IMR-90 (cell line): ENCODE data around the gene ORC1. TPM values are rescaled to one million over a fixed set of nuclear protein-coding genes. Genes with fewer than 3 reads are reported as not detected.

ENCODE experiments used
- ATAC-seq: fragments of 200-7000 bp; cut with Tn5 transposase; 2 replicates; pipeline ENCODE4 v1.9.1; 2020; ENCODE audit warnings: low read depth, mild to moderate bottlenecking, moderate library complexity
- BruUV-seq: library from RNA; stranded (reverse); fragments of 400-500 nt; replicated peaks from 2 replicates; lab custom pipeline; 2021; lab: Mats Ljungman, UMichigan
- CTCF ChIA-PET: fragments of 300-600 bp; formaldehyde crosslinking; extraction: SDS; loops from one replicate; lab custom pipeline; 2021; ENCODE audit warnings: antibody characterized with exemption; lab: Yijun Ruan, JAX
- POLR2A ChIA-PET: fragments of 300-600 bp; sonication (Branson Sonifier 250); formaldehyde crosslinking; loops from one replicate; lab custom pipeline; 2022; ENCODE audit warnings: antibody characterized with exemption; ENCODE audit not compliant: unreplicated experiment; lab: Charles Lee
- DNase-seq: peaks from one replicate; pipeline ENCODE4 v3.0.0; 2013
- H2AFZ ChIP-seq: replicated peaks from 2 replicates; pipeline ENCODE3; 2013; ENCODE audit warnings: low read length, mild to moderate bottlenecking; ENCODE audit not compliant: poor library complexity
- H2AK5ac ChIP-seq: 2 replicates; pipeline ENCODE4 v1.6.1; 2013; ENCODE audit warnings: low read depth, low read length, inconsistent platforms
- H2AK9ac ChIP-seq: replicated peaks from 2 replicates; pipeline ENCODE3; 2013; ENCODE audit warnings: mild to moderate bottlenecking, low read depth, low read length, moderate library complexity; ENCODE audit not compliant: poor library complexity
- H2BK120ac ChIP-seq: 2 replicates; pipeline ENCODE4 v1.6.1; 2013; ENCODE audit warnings: low read depth, low read length, inconsistent platforms
- H2BK15ac ChIP-seq: 3 replicates; pipeline ENCODE4 v1.6.1; 2013; ENCODE audit warnings: low read depth, low read length, inconsistent platforms
- H2BK20ac ChIP-seq: 2 replicates; pipeline ENCODE4 v1.6.1; 2013; ENCODE audit warnings: low read depth, mild to moderate bottlenecking, inconsistent platforms, low read length, moderate library complexity
- H2BK5ac ChIP-seq: 2 replicates; pipeline ENCODE4 v1.6.1; 2013; ENCODE audit warnings: mild to moderate bottlenecking, low read depth, low read length, inconsistent platforms; ENCODE audit not compliant: poor library complexity, severe bottlenecking
- H3K14ac ChIP-seq: replicated peaks from 2 replicates; pipeline ENCODE4 v1.6.1; 2013; ENCODE audit warnings: low read depth, low read length, inconsistent platforms
- H3K18ac ChIP-seq: 2 replicates; pipeline ENCODE4 v1.6.1; 2013; ENCODE audit warnings: low read depth, low read length, control low read depth
- H3K23ac ChIP-seq: 2 replicates; pipeline ENCODE4 v1.6.1; 2013; ENCODE audit warnings: low read depth, low read length, inconsistent platforms
- H3K27ac ChIP-seq: 2 replicates; pipeline ENCODE4 v1.5.1; 2013; ENCODE audit warnings: mild to moderate bottlenecking, control low read depth, low read length; ENCODE audit not compliant: insufficient read depth
- H3K27me3 ChIP-seq: 2 replicates; pipeline ENCODE4 v1.6.1; 2013; ENCODE audit warnings: low read length; ENCODE audit not compliant: control insufficient read depth, insufficient read depth
- H3K36me3 ChIP-seq: 2 replicates; pipeline ENCODE4 v1.6.1; 2013; ENCODE audit warnings: low read length, mixed read lengths; ENCODE audit not compliant: control insufficient read depth, insufficient read depth
- H3K4ac ChIP-seq: 2 replicates; pipeline ENCODE4 v1.6.1; 2013; ENCODE audit warnings: low read depth, low read length, inconsistent platforms
- H3K4me1 ChIP-seq: 2 replicates; pipeline ENCODE4 v1.6.1; 2013; ENCODE audit warnings: low read length, mixed read lengths; ENCODE audit not compliant: control insufficient read depth, insufficient read depth
- H3K4me2 ChIP-seq: 2 replicates; pipeline ENCODE4 v1.6.1; 2013; ENCODE audit warnings: low read depth, mild to moderate bottlenecking, control low read depth, low read length, moderate library complexity
- H3K4me3 ChIP-seq: 2 replicates; pipeline ENCODE4 v1.5.1; 2013; ENCODE audit warnings: low read depth, mild to moderate bottlenecking, control low read depth, low read length, moderate library complexity; ENCODE audit not compliant: insufficient read depth
- H3K56ac ChIP-seq: 2 replicates; pipeline ENCODE4 v1.6.1; 2013; ENCODE audit warnings: low read length, inconsistent platforms; ENCODE audit not compliant: insufficient read depth; ENCODE audit errors: extremely low read depth
- H3K79me1 ChIP-seq, 2 experiments: 2 replicates each; pipeline ENCODE4 v1.6.1; 2013; ENCODE audit warnings: low read length in 2 of 2, inconsistent platforms in 1 of 2, low read depth in 1 of 2
- H3K9ac ChIP-seq: 2 replicates; pipeline ENCODE4 v1.6.1; 2013; ENCODE audit warnings: low read depth, low read length, control low read depth
- H3K9me1 ChIP-seq: 2 replicates; pipeline ENCODE4 v1.6.1; 2013; ENCODE audit warnings: low read length, inconsistent platforms; ENCODE audit not compliant: insufficient read depth
- H3K9me3 ChIP-seq: 2 replicates; pipeline ENCODE4 v1.6.1; 2013; ENCODE audit warnings: low read length; ENCODE audit not compliant: control insufficient read depth, insufficient read depth
- H4K20me1 ChIP-seq: 2 replicates; pipeline ENCODE4 v1.6.1; 2013; ENCODE audit warnings: low read length, inconsistent platforms; ENCODE audit not compliant: insufficient read depth
- H4K5ac ChIP-seq: 2 replicates; pipeline ENCODE4 v1.6.1; 2013; ENCODE audit warnings: mild to moderate bottlenecking, low read depth, low read length, control low read depth
- H4K8ac ChIP-seq, 2 experiments: 2 replicates each; pipeline ENCODE4 v1.6.1; 2013; ENCODE audit warnings: low read depth in 2 of 2, low read length in 2 of 2, control low read depth in 1 of 2, inconsistent platforms in 1 of 2
- H4K91ac ChIP-seq: 2 replicates; pipeline ENCODE4 v1.6.1; 2013; ENCODE audit warnings: low read depth, low read length, inconsistent platforms; ENCODE audit not compliant: insufficient read depth
- BHLHE40 ChIP-seq: fragments of 150-350 bp; IDR thresholded peaks from 2 replicates; pipeline ENCODE4 v1.6.1; 2016; ENCODE audit warnings: mild to moderate bottlenecking, low read depth, low read length
- CTCF ChIP-seq: conservative IDR thresholded peaks from 2 replicates; pipeline ENCODE4 v1.5.1; 2012; ENCODE audit warnings: mild to moderate bottlenecking, low read depth, low read length, improper control_type of control experiment
- ELK1 ChIP-seq: fragments of 150-350 bp; IDR thresholded peaks from 2 replicates; pipeline ENCODE4 v1.6.1; 2016; ENCODE audit warnings: low read depth, mild to moderate bottlenecking, low read length, moderate library complexity, borderline replicate concordance
- WGBS, 2 experiments: methylation state at CpG; one replicate each; pipeline versions ENCODE4 v1.1.5 to v1.1.7; 2013; ENCODE audit warnings: missing lambda C conversion rate in 2 of 2; ENCODE audit not compliant: insufficient read length in 1 of 2; ENCODE audit errors: extremely low coverage in 2 of 2; 5-methylcytosine and 5-hydroxymethylcytosine counted together
- dilution Hi-C: fragments of 300-500 bp; cut with HindIII; formaldehyde crosslinking; loops from one replicate; pipeline ENCODE4 v1.14.3; 2018; ENCODE audit warnings: low sequenced_read_pairs; ENCODE audit not compliant: unreplicated experiment
- in situ Hi-C: fragments of 300-500 bp; cut with MboI; formaldehyde crosslinking; loops from 3 replicates; pipeline ENCODE4 v1.14.3; 2019; ENCODE audit warnings: low sequenced_read_pairs, inconsistent platforms, mixed read lengths
- intact Hi-C: fragments of 100-400 bp; cut with micrococcal nuclease; formaldehyde crosslinking; loops from 2 replicates; pipeline ENCODE4 v1.10.0; 2022
- polyA plus RNA-seq, 3 experiments: library from polyadenylated mRNA; depleted of rRNA; stranded (reverse); fragments of >200 nt; gene quantifications; 2 replicates each; pipeline ENCODE4 v1.2.3, GENCODE V29; 2012; ENCODE audit warnings: low replicate concordance in 1 of 3
- total RNA-seq: library from RNA; depleted of rRNA; stranded (reverse); fragments of >200 nt; gene quantifications from 2 replicates; pipeline ENCODE4 v1.2.3, GENCODE V29; 2012

The ORC1 gene
- total and polyA plus RNA-seq, 2 of the 4 experiments (the other 2 are of a cell fraction): 6.3 to 10.6 TPM

- no CpG with 5 or more reads among the region's 1 CpG for WGBS, 2 experiments
- POLR2A ChIA-PET: no interaction called here
Observed at GRCh38 chr1:52435211-52435610, 31.0 kb upstream of the ORC1 start.

More at GRCh38 chr1:52435211-52435610, 31.0 kb upstream of the ORC1 start:
- intact Hi-C loops (no loop called here), dilution Hi-C loops (no loop called here), in situ Hi-C loops (no loop called here)
- H3K9me3 ChIP-seq: no peaks in the 10 kb centered on the region
- no TSS peak for BruUV-seq
- H3K18ac ChIP-seq: no peak overlapping the region
- H3K4me1 ChIP-seq: no peaks in the 10 kb centered on the region
- no peak overlapping the region for H4K8ac ChIP-seq
- H2BK5ac ChIP-seq: no peak overlapping the region
- no peak overlapping the region for H3K56ac ChIP-seq
- ATAC-seq (no peak), DNase-seq (no peak)
- H3K9ac ChIP-seq: no peak overlapping the region
- H4K91ac ChIP-seq: no peak overlapping the region
- H2AK9ac ChIP-seq: no peak overlapping the region
- no peak overlapping the region for H3K4me3 ChIP-seq
- CTCF ChIA-PET: no interaction called here
- no peak overlapping the region for H2BK20ac ChIP-seq
- no peaks in the 10 kb centered on the region for H3K27me3 ChIP-seq
- TF ChIP-seq ELK1 (no peak), CTCF (no peak), BHLHE40 (no peak)
- H2BK15ac ChIP-seq: no peak overlapping the region
- H4K5ac ChIP-seq: no peak overlapping the region
- no peak overlapping the region for H3K4ac ChIP-seq
- H2AFZ ChIP-seq: no peak overlapping the region
- H3K23ac ChIP-seq: no peak overlapping the region
- peaks cover 23% of the 10 kb centered on the region for H3K36me3 ChIP-seq
- no peak overlapping the region for H2AK5ac ChIP-seq
- peaks cover 10% of the 10 kb centered on the region for H3K9me1 ChIP-seq
- H3K4me2 ChIP-seq: no peak overlapping the region
- no peak overlapping the region for H3K14ac ChIP-seq
- H2BK120ac ChIP-seq: no peak overlapping the region
- H3K27ac ChIP-seq: no peak overlapping the region
- no peaks in the 10 kb centered on the region for H4K20me1 ChIP-seq
- peaks cover 0 to 3% of the 10 kb centered on the region in 2 experiments; a peak in 3 of 4 replicates for H3K79me1 ChIP-seq
